ENCODE results near the gene SBNO2.

The SBNO2 gene

GRCh38 chr19:1082165-1082927, 91.7 kb downstream of the SBNO2 start:
- Histone ChIP-seq H3K9me3 (ENCODE audit: insufficient read depth, low read length) (no peaks in the 10 kb centered on the region), H3K36me3 (ENCODE audit: insufficient read depth, insufficient read length, low read length) (peaks cover 71% of the 10 kb centered on the region), H3K4me3 (ENCODE audit: insufficient read length, low read depth) (peak overlapping the region; percentile 18), H3K4me1 (ENCODE audit: insufficient read depth, insufficient read length) (peaks cover 21% of the 10 kb centered on the region), H3K27me3 (ENCODE audit: insufficient read depth, insufficient read length) (no peaks in the 10 kb centered on the region), H3K9ac (ENCODE audit: insufficient read length, low read depth) (no peak overlapping the region)
- TF ChIP-seq ZNF274 (IDR thresholded peaks at IDR 0.05; ENCODE audit: low read depth, low read length), result no peak
- TF ChIP-seq SUZ12 (IDR thresholded peaks at IDR 0.05; ENCODE audit: extremely low read depth, insufficient read depth, insufficient read length), result no peak
- TF ChIP-seq YY1 (IDR thresholded peaks at IDR 0.05; ENCODE audit: insufficient read depth, insufficient read length), result no peak
- DNase-seq (ENCODE audit: low read depth, low spot score), result peak; percentile 89

GRCh38 chr19:1081301-1082164, 92.5 kb downstream of the SBNO2 start:
- Histone ChIP-seq H3K36me3 (ENCODE audit: insufficient read depth, insufficient read length, low read length) (peaks cover 63% of the 10 kb centered on the region), H3K27me3 (ENCODE audit: insufficient read depth, insufficient read length) (no peaks in the 10 kb centered on the region), H3K4me1 (ENCODE audit: insufficient read depth, insufficient read length) (peaks cover 21% of the 10 kb centered on the region), H3K4me3 (ENCODE audit: insufficient read length, low read depth) (peak overlapping the region; percentile 11), H3K9ac (ENCODE audit: insufficient read length, low read depth) (no peak overlapping the region), H3K9me3 (ENCODE audit: insufficient read depth, low read length) (no peaks in the 10 kb centered on the region)
- TF ChIP-seq ZNF274 (IDR thresholded peaks at IDR 0.05; ENCODE audit: low read depth, low read length) (no peak), SUZ12 (IDR thresholded peaks at IDR 0.05; ENCODE audit: extremely low read depth, insufficient read depth, insufficient read length) (no peak), YY1 (IDR thresholded peaks at IDR 0.05; ENCODE audit: insufficient read depth, insufficient read length) (no peak)
- no peak for DNase-seq (ENCODE audit: low read depth, low spot score)

- DNase-seq (ENCODE audit: low read depth, low spot score), result no peak
- Histone ChIP-seq H3K4me1 (ENCODE audit: insufficient read depth, insufficient read length) (peaks cover 14% of the 10 kb centered on the region), H3K9me3 (ENCODE audit: insufficient read depth, low read length) (no peaks in the 10 kb centered on the region), H3K4me3 (ENCODE audit: insufficient read length, low read depth) (no peak overlapping the region), H3K9ac (ENCODE audit: insufficient read length, low read depth) (no peak overlapping the region), H3K27me3 (ENCODE audit: insufficient read depth, insufficient read length) (no peaks in the 10 kb centered on the region), H3K36me3 (ENCODE audit: insufficient read depth, insufficient read length, low read length) (peaks cover 58% of the 10 kb centered on the region)
- TF ChIP-seq SUZ12 (IDR thresholded peaks at IDR 0.05; ENCODE audit: extremely low read depth, insufficient read depth, insufficient read length), result no peak
- TF ChIP-seq ZNF274 (IDR thresholded peaks at IDR 0.05; ENCODE audit: low read depth, low read length), result no peak
- no peak for TF ChIP-seq YY1 (IDR thresholded peaks at IDR 0.05; ENCODE audit: insufficient read depth, insufficient read length)
Measured at GRCh38 chr19:1080360-1081161, 93.5 kb downstream of the SBNO2 start.

GRCh38 chr19:1079566-1080111, 94.4 kb downstream of the SBNO2 start:
- H3K9ac ChIP-seq (ENCODE audit: insufficient read length, low read depth), result peak overlapping the region; percentile 10

GRCh38 chr19:1076951-1077350, 97.1 kb downstream of the SBNO2 start:
- Histone ChIP-seq H3K4me3 (ENCODE audit: insufficient read length, low read depth) (no peak overlapping the region), H3K4me1 (ENCODE audit: insufficient read depth, insufficient read length) (peaks cover 11% of the 10 kb centered on the region), H3K9me3 (ENCODE audit: insufficient read depth, low read length) (no peaks in the 10 kb centered on the region), H3K27me3 (ENCODE audit: insufficient read depth, insufficient read length) (no peaks in the 10 kb centered on the region), H3K36me3 (ENCODE audit: insufficient read depth, insufficient read length, low read length) (peaks cover 49% of the 10 kb centered on the region), H3K9ac (ENCODE audit: insufficient read length, low read depth) (no peak overlapping the region)
- DNase-seq (ENCODE audit: low read depth, low spot score), result no peak
- no peak for TF ChIP-seq YY1 (IDR thresholded peaks at IDR 0.05; ENCODE audit: insufficient read depth, insufficient read length)
- no peak for TF ChIP-seq SUZ12 (IDR thresholded peaks at IDR 0.05; ENCODE audit: extremely low read depth, insufficient read depth, insufficient read length)
- TF ChIP-seq ZNF274 (IDR thresholded peaks at IDR 0.05; ENCODE audit: low read depth, low read length), result no peak

More at GRCh38 chr19:1079566-1080111, 94.4 kb downstream of the SBNO2 start:
- peaks cover 53% of the 10 kb centered on the region for H3K36me3 ChIP-seq (ENCODE audit: insufficient read depth, insufficient read length, low read length)
- H3K27me3 ChIP-seq (ENCODE audit: insufficient read depth, insufficient read length), result no peaks in the 10 kb centered on the region
- H3K4me3 ChIP-seq (ENCODE audit: insufficient read length, low read depth), result no peak overlapping the region
- H3K4me1 ChIP-seq (ENCODE audit: insufficient read depth, insufficient read length), result peaks cover 13% of the 10 kb centered on the region
- TF ChIP-seq YY1 (IDR thresholded peaks at IDR 0.05; ENCODE audit: insufficient read depth, insufficient read length), result no peak
- no peak for TF ChIP-seq ZNF274 (IDR thresholded peaks at IDR 0.05; ENCODE audit: low read depth, low read length)
- TF ChIP-seq SUZ12 (IDR thresholded peaks at IDR 0.05; ENCODE audit: extremely low read depth, insufficient read depth, insufficient read length), result no peak
- DNase-seq (ENCODE audit: low read depth, low spot score), result no peak
- no peaks in the 10 kb centered on the region for H3K9me3 ChIP-seq (ENCODE audit: insufficient read depth, low read length)

GRCh38 chr19:1076046-1076386, 98.1 kb downstream of the SBNO2 start:
- Histone ChIP-seq H3K9me3 (ENCODE audit: insufficient read depth, low read length) (no peaks in the 10 kb centered on the region), H3K36me3 (ENCODE audit: insufficient read depth, insufficient read length, low read length) (peaks cover 44% of the 10 kb centered on the region), H3K4me3 (ENCODE audit: insufficient read length, low read depth) (no peak overlapping the region), H3K9ac (ENCODE audit: insufficient read length, low read depth) (no peak overlapping the region), H3K27me3 (ENCODE audit: insufficient read depth, insufficient read length) (no peaks in the 10 kb centered on the region), H3K4me1 (ENCODE audit: insufficient read depth, insufficient read length) (peaks cover 7% of the 10 kb centered on the region)
- TF ChIP-seq YY1 (IDR thresholded peaks at IDR 0.05; ENCODE audit: insufficient read depth, insufficient read length) (no peak), SUZ12 (IDR thresholded peaks at IDR 0.05; ENCODE audit: extremely low read depth, insufficient read depth, insufficient read length) (no peak), ZNF274 (IDR thresholded peaks at IDR 0.05; ENCODE audit: low read depth, low read length) (no peak)
- DNase-seq (ENCODE audit: low read depth, low spot score), result no peak

All from NT2/D1 (cell line).